ENCODE data around the gene KRTAP10-5.

KRTAP10-5 gene

DNA sequence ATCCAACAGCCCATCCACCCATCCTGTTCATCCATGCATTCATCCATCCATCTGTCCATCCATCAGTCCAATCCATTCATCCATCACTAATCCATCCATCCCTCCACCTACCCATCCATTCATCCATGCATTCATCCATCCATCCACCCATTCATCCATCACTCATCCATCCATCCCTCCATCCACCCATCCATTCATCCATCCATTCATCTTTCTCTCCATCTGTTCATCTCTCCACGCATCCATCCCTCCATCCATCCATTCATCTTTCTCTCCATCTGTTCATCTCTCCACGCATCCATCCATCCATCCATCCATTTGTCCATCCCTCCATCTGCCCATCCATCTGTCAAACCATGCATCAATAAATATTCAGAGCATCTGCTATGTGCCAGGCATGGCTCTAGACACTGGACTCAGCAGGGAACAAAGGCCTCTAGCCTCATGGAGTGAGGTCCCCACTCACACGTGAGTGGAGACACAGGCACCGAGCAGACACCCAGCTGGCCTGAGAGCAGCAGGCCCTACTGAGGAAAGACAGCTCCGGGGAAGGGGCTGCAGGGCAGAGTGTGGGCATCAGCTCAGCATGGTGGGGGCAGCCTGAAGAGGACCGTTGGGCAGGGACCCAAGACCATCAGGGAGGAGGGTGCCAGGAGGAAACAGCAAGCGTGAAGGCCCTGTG lies 50.0 kb downstream of the KRTAP10-5 start:
- DNase-seq (ENCODE audit: low read depth), result no peak
- no peak overlapping the region for H3K4me3 ChIP-seq (ENCODE audit: low read depth, low read length)
- TF ChIP-seq, protein P1, sequence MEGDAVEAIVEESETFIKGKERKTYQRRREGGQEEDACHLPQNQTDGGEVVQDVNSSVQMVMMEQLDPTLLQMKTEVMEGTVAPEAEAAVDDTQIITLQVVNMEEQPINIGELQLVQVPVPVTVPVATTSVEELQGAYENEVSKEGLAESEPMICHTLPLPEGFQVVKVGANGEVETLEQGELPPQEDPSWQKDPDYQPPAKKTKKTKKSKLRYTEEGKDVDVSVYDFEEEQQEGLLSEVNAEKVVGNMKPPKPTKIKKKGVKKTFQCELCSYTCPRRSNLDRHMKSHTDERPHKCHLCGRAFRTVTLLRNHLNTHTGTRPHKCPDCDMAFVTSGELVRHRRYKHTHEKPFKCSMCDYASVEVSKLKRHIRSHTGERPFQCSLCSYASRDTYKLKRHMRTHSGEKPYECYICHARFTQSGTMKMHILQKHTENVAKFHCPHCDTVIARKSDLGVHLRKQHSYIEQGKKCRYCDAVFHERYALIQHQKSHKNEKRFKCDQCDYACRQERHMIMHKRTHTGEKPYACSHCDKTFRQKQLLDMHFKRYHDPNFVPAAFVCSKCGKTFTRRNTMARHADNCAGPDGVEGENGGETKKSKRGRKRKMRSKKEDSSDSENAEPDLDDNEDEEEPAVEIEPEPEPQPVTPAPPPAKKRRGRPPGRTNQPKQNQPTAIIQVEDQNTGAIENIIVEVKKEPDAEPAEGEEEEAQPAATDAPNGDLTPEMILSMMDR (IDR thresholded peaks at IDR 0.05; ENCODE audit: control insufficient read depth, extremely low read depth, insufficient read depth), result no peak

DNA sequence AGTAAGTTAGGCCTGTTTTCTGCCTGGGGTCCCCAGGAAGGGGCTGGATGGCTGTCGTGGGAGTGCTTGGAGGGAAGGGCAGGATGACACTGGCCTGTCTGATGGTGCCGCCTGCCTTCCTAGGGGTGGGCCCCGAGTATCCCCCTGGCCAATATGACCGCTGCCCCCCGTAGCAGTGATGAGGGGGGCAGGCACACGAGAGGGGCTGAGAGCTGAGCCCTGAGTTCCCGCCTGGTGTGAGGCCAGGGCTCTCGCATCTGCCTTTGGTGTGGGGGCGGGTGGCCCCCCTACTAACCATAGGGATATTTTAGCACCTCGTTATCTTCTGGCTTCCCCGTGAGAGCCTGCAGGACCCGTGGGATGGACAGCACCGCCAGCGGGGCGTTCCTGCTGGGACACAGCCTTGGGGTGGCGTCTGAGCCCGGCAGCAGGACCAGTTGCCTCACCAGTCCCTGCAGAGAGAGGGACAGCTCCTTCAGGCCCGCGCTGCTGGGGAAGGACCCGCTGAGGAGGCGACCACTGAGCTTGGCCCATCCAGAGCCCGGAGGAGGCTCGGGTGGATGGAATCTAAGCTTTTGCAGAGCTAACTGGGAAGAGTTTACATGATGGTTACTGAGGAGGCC lies 50.8 kb downstream of the KRTAP10-5 start:
- no peak overlapping the region for H3K4me3 ChIP-seq (ENCODE audit: low read depth, low read length)
- no peak for DNase-seq (ENCODE audit: low read depth)
- TF ChIP-seq, protein P1 (IDR thresholded peaks at IDR 0.05; ENCODE audit: control insufficient read depth, extremely low read depth, insufficient read depth), result no peak

Measured in LNCaP clone FGC (cell line).